Measurements from ENCODE around the gene COL4A1. TPM values are rescaled to one million over a fixed set of nuclear protein-coding genes. Genes with fewer than 3 reads are reported as not detected.

COL4A1 gene
- polyA plus RNA-seq, 6 donors from 2014 or later, result not detected

- H3K4me1 Mint-ChIP-seq, result no peaks in the 10 kb centered on the region
- ATAC-seq (ENCODE audit: low read depth in 2 of 2), result no peak
- H3K9me3 Mint-ChIP-seq, result peaks cover 0 to 8% (median 0%) of the 10 kb centered on the region in 7 donors
- no peak overlapping the region for H3K27ac Mint-ChIP-seq
- H3K36me3 Mint-ChIP-seq, result peaks cover 0 to 7% of the 10 kb centered on the region in 2 donors
- no peak overlapping the region for H3K4me3 Mint-ChIP-seq
- peaks cover 51 to 75% (median 61%) of the 10 kb centered on the region in 3 donors for H3K27me3 Mint-ChIP-seq
- DNase-seq, result no peak
Observed at GRCh38 chr13:110298505-110299282, 8.3 kb downstream of the COL4A1 start.

- Mint-ChIP-seq H3K27me3 (peaks cover 43 to 68% (median 53%) of the 10 kb centered on the region in 3 donors), H3K36me3 (peaks cover 0 to under 1% of the 10 kb centered on the region in 2 donors), H3K27ac (no peak overlapping the region), H3K4me3 (no peak overlapping the region), H3K9me3 (peaks cover 0 to 8% (median 0%) of the 10 kb centered on the region in 7 donors), H3K4me1 (no peaks in the 10 kb centered on the region)
- ATAC-seq (ENCODE audit: low read depth in 2 of 2) (no peak), DNase-seq (no peak)
Observed at GRCh38 chr13:110297766-110298504, 9.0 kb downstream of the COL4A1 start.

GRCh38 chr13:110297011-110297410 is 9.9 kb downstream of the COL4A1 start:
- Mint-ChIP-seq H3K27ac (no peak overlapping the region), H3K9me3 (peaks cover 0 to 8% (median 0%) of the 10 kb centered on the region in 7 donors), H3K4me3 (no peak overlapping the region), H3K27me3 (peaks cover 34 to 67% (median 45%) of the 10 kb centered on the region in 3 donors), H3K4me1 (no peaks in the 10 kb centered on the region), H3K36me3 (no peaks in the 10 kb centered on the region)
- DNase-seq, result no peak
- no peak for ATAC-seq (ENCODE audit: low read depth in 2 of 2)

- Mint-ChIP-seq H3K4me1 (no peaks in the 10 kb centered on the region), H3K9me3 (peaks cover 0 to 8% (median 0%) of the 10 kb centered on the region in 7 donors), H3K4me3 (no peak overlapping the region), H3K36me3 (no peaks in the 10 kb centered on the region), H3K27me3 (peaks cover 21 to 54% (median 34%) of the 10 kb centered on the region in 3 donors), H3K27ac (no peak overlapping the region)
- ATAC-seq (ENCODE audit: low read depth in 2 of 2) (no peak), DNase-seq (no peak)
Observed at GRCh38 chr13:110294622-110295021, 12.3 kb downstream of the COL4A1 start.

- H3K4me1 Mint-ChIP-seq, result no peaks in the 10 kb centered on the region
- ATAC-seq (ENCODE audit: low read depth in 2 of 2) (no peak), DNase-seq (no peak)
- no peak overlapping the region for H3K27ac Mint-ChIP-seq
- H3K36me3 Mint-ChIP-seq, result no peaks in the 10 kb centered on the region
- no peak overlapping the region for H3K4me3 Mint-ChIP-seq
- H3K9me3 Mint-ChIP-seq, result peaks cover 0 to 8% (median 0%) of the 10 kb centered on the region in 7 donors
- peaks cover 21 to 53% (median 29%) of the 10 kb centered on the region in 3 donors for H3K27me3 Mint-ChIP-seq
Observed at GRCh38 chr13:110294146-110294545, 12.8 kb downstream of the COL4A1 start.

- peaks cover 21 to 48% (median 24%) of the 10 kb centered on the region in 3 donors for H3K27me3 Mint-ChIP-seq
- no peak overlapping the region for H3K4me3 Mint-ChIP-seq
- no peak overlapping the region for H3K27ac Mint-ChIP-seq
- ATAC-seq (ENCODE audit: low read depth in 2 of 2) (no peak), DNase-seq (no peak)
- H3K9me3 Mint-ChIP-seq, result peaks cover 0 to 8% (median 0%) of the 10 kb centered on the region in 7 donors
- H3K36me3 Mint-ChIP-seq, result no peaks in the 10 kb centered on the region
- no peaks in the 10 kb centered on the region for H3K4me1 Mint-ChIP-seq
Observed at GRCh38 chr13:110293649-110294048, 13.3 kb downstream of the COL4A1 start.

- Mint-ChIP-seq H3K4me1 (no peaks in the 10 kb centered on the region), H3K27me3 (peaks cover 21 to 44% (median 21%) of the 10 kb centered on the region in 3 donors), H3K4me3 (no peak overlapping the region), H3K9me3 (peaks cover 0 to 8% (median 0%) of the 10 kb centered on the region in 7 donors), H3K36me3 (no peaks in the 10 kb centered on the region), H3K27ac (no peak overlapping the region)
- no peak for DNase-seq
- no peak for ATAC-seq (ENCODE audit: low read depth in 2 of 2)
Observed at GRCh38 chr13:110293037-110293436, 13.9 kb downstream of the COL4A1 start.

GRCh38 chr13:110291286-110291685 is 15.7 kb downstream of the COL4A1 start:
- DNase-seq (no peak), ATAC-seq (ENCODE audit: low read depth in 2 of 2) (no peak)
- no peaks in the 10 kb centered on the region for H3K36me3 Mint-ChIP-seq
- H3K27ac Mint-ChIP-seq, result no peak overlapping the region
- H3K9me3 Mint-ChIP-seq, result peaks cover 0 to 6% (median 1%) of the 10 kb centered on the region in 7 donors
- no peaks in the 10 kb centered on the region for H3K4me1 Mint-ChIP-seq
- H3K27me3 Mint-ChIP-seq, result peaks cover 8 to 40% (median 12%) of the 10 kb centered on the region in 3 donors
- no peak overlapping the region for H3K4me3 Mint-ChIP-seq

- no peaks in the 10 kb centered on the region for H3K36me3 Mint-ChIP-seq
- no peak for ATAC-seq (ENCODE audit: low read depth in 2 of 2)
- no peak overlapping the region for H3K4me3 Mint-ChIP-seq
- H3K9me3 Mint-ChIP-seq, result peaks cover 0 to 6% (median 1%) of the 10 kb centered on the region in 7 donors
- H3K4me1 Mint-ChIP-seq, result no peaks in the 10 kb centered on the region
- no peak overlapping the region for H3K27ac Mint-ChIP-seq
- H3K27me3 Mint-ChIP-seq, result peaks cover 10 to 40% (median 12%) of the 10 kb centered on the region in 3 donors
- no peak for DNase-seq
Observed at GRCh38 chr13:110290826-110291225, 16.1 kb downstream of the COL4A1 start.

- H3K36me3 Mint-ChIP-seq, result no peaks in the 10 kb centered on the region
- DNase-seq (no peak), ATAC-seq (ENCODE audit: low read depth in 2 of 2) (no peak)
- H3K4me1 Mint-ChIP-seq, result no peaks in the 10 kb centered on the region
- H3K27ac Mint-ChIP-seq, result no peak overlapping the region
- H3K9me3 Mint-ChIP-seq, result peaks cover 0 to 6% (median 1%) of the 10 kb centered on the region in 7 donors
- H3K27me3 Mint-ChIP-seq, result peaks cover 12 to 37% (median 17%) of the 10 kb centered on the region in 3 donors
- H3K4me3 Mint-ChIP-seq, result no peak overlapping the region
Observed at GRCh38 chr13:110290153-110290552, 16.8 kb downstream of the COL4A1 start.

- Mint-ChIP-seq H3K4me1 (no peaks in the 10 kb centered on the region), H3K9me3 (peaks cover 0 to 6% (median 1%) of the 10 kb centered on the region in 7 donors), H3K4me3 (no peak overlapping the region), H3K27me3 (peaks cover 9 to 37% (median 17%) of the 10 kb centered on the region in 3 donors), H3K27ac (no peak overlapping the region), H3K36me3 (no peaks in the 10 kb centered on the region)
- no peak for ATAC-seq (ENCODE audit: low read depth in 2 of 2)
- DNase-seq, result no peak
Observed at GRCh38 chr13:110289661-110290060, 17.3 kb downstream of the COL4A1 start.

GRCh38 chr13:110289174-110289573 is 17.8 kb downstream of the COL4A1 start:
- DNase-seq (no peak), ATAC-seq (ENCODE audit: low read depth in 2 of 2) (no peak)
- H3K36me3 Mint-ChIP-seq, result no peaks in the 10 kb centered on the region
- peaks cover 0 to 6% (median 1%) of the 10 kb centered on the region in 7 donors for H3K9me3 Mint-ChIP-seq
- H3K27me3 Mint-ChIP-seq, result peaks cover 6 to 36% (median 14%) of the 10 kb centered on the region in 3 donors
- H3K4me3 Mint-ChIP-seq, result no peak overlapping the region
- H3K27ac Mint-ChIP-seq, result no peak overlapping the region
- H3K4me1 Mint-ChIP-seq, result no peaks in the 10 kb centered on the region

GRCh38 chr13:110286833-110287819 is 19.8 kb downstream of the COL4A1 start:
- Mint-ChIP-seq H3K27ac (peak overlapping the region in 1 of 6 donors; percentile 3), H3K27me3 (peaks cover 8 to 41% (median 17%) of the 10 kb centered on the region in 3 donors), H3K9me3 (peaks cover 0 to 6% (median 1%) of the 10 kb centered on the region in 7 donors), H3K4me3 (peak overlapping the region in 1 of 8 donors; percentile 0), H3K4me1 (no peaks in the 10 kb centered on the region), H3K36me3 (no peaks in the 10 kb centered on the region)
- DNase-seq, result no peak
- ATAC-seq (ENCODE audit: low read depth in 2 of 2), result no peak

Measured in naive B cell (primary cell).